Stimulated activated CD8-positive, alpha-beta memory T cell treated with anti-CD3 and anti-CD28 coated beads, Interleukin-15, amount 100 ng/mL, for 4 hours (primary cell): ENCODE results near the gene LENEP.
A peak's percentile ranks its signal among the peaks of the same experiment; 100 is the strongest.
"Not testable (repeated sequence)": the region's sequence is repeated elsewhere in the genome, so short reads cannot be mapped to it uniquely, and the experiment has no call there.

ENCODE experiments used
- DNase-seq, 2 donors: peaks; one replicate each; pipeline ENCODE4 v3.0.0-alpha.2; 2020; ENCODE audit warnings: low read depth in 2 of 2

Gene LENEP

DNA sequence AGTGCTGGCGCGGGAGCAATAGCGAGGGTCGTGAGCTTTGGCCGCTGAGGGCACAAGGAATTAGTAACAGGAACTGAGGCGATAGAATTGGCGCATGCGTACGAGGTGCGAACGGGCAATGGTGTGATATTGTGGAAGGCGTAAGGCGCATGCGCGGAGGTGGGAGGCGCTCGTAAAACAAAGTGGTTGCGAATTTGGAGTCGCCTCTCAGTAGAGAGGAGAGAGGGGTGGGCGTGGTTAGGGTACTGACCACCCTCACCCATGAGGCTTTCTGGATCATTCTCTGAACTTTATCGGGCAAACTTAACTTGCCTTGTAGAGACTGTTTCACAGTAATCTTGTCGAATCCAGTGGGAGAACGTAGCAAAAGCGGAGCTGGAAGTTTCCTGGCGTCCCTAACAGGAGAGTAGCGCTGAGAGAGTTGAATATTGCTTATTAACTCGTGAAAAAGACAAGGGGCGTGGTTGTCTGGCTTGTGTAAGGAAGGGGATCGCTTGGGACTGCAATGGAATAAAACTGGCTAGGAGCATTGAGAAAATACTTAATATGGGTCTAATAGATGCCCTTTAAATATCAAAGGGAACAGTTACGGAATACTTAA, 18.5 kb upstream of the LENEP start:
- DNase-seq = peak; percentile 87 to 88

DNA sequence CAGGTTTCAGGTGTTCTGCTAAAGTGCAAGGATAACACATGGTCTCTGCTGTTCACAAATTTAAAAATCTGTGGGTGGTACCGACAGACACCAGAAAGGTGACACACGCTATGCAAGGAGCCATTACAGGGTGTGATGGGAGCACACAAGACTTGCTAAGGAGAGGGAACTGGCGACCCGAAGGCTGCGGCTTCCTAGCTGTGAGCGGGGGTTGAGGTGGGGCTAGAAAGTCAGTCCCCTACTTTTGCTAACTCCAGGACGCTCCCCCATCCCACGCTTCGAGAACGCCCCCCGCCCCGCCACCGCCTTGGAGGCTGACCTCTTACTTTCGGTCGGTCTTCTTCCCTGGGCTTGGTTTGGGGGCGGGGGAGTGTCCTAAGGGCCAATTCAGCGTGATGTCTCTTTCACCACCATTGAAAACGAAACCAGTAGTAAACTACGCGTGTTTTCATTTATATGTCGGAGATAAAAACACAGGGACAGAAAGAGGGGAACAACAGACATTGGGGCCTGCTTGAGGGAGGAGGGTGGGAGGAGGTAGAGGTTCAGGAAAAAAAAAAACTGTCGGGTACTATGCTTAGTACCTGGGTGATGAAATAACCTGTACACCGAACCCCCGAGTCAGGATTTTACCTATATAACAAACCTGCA, 17.9 kb upstream of the LENEP start:
- peak; percentile 32 to 39 for DNase-seq

DNA sequence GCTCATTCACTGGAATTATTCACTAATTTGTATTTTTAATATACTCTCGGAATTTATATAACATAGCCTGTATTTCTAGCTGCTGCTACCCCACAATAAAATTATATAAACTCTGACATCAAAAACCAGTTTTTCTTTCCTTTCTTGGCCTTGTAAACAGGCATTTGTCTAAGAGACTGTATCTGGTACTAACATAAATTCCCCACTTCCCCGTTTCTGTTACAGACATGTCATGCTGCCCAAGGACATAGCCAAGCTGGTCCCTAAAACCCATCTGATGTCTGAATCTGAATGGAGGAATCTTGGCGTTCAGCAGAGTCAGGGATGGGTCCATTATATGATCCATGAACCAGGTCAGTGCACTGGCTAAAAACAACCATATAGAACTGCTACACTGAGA, 15.6 kb upstream of the LENEP start:
- DNase-seq = not testable (repeated sequence)

DNA sequence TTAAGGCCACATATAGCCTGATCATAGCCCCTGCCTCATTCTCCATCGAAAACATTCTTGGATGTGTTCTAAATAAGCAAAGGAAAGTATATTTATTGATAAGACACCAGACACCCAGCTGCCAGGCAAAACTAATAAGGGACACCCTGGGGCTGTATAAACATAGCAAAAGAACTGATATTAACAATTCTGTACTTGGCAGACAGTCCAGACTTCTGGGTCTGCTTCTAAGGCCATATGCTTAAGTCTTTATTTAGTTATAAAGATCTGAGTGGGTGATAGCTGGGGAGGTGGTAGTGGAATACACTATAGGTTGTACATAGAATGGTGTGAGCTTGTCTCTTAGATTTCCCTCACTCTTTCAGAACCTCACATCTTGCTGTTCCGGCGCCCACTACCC, 15.0 kb upstream of the LENEP start:
- DNase-seq = no peak

DNA sequence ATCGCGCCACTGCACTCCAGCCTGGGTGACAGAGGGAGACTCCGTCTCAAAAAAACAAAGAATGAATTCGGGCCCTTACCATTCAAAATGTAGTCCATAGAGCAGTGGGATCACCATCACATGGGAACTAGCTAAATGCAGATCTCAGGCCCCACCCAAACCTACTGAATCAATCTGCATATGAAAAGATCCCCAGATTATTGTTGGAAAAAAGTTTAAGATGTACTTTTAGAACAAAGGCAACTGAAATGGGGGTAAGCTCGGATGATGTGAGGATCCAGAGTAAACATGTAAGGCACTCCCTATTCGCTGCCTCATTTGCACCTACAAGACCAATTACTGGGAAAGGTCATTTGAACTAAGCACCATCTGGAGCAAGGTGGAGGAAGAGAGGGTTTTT, 11.0 kb upstream of the LENEP start:
- DNase-seq = no peak

DNA sequence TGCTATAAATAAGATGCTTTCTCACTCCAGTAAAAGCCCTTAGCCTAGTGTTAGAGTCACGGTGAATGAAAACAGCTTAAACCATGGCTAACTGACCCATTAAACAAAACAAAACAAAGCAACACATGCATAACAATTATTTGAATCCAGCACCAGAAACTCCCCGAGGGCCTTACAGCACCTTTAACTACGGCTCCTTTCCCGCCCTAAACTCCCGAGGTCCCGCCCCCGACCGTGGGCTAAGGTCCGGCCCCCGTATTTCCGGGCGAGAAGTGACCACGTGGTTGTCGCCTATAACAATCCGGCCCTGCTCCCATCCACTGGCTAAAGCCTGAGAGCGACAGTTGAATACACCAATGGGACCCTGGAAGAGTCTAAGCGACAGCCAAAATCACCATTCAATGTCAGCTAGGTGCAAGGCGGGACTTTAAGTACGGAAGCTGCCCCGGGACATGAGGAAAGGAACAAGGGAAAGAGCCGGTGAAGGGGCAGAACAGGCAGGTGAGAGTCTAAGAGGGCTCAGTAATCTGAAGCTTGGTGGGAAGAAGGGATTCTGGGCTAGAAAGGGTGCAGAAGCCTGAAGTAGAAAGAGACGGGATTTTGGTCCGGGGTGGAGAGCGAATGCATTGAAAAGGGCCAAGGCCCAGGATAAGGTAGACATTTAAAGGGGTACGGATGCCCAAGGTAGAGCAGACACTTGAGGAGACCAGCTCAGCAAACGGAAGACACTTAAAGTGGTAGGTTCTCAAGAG, 10.3 kb upstream of the LENEP start, which contains the start of gene FLAD1:
TSS of gene FLAD1 (plus strand) at position 448 of the 752 bp plus-strand sequence. CDS start 351 bp downstream, outside the sequence.
- DNase-seq = peak; percentile 85 to 95

DNA sequence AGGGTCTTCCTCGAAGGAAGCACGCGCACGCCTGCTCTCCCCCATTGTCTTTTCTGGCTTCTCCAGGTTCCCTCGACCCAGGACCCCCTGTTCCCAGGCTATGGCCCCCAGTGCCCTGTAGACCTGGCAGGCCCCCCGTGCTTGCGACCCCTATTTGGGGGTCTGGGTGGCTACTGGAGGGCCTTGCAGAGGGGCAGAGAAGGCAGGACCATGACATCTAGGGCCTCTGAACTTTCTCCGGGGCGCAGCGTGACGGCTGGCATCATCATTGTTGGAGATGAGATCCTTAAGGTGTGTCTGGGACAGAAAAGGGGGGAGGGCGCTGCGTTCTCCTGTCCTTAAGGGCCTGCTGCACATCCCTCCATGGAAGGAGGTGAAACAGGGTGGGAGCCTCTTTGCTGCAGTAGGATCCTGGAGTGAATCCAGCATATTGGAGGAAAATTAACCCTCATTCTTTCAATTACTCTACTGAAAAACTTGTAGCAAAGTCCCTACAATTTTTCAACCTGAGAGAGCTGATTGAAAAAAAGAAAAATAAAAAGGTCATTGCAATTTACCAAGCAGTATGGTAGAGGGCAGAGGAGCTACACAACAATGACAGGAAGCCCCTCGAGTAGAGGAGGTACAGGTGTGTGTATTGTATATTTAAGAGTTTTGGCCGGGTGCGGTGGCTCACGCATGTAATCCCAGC, 9.5 kb upstream of the LENEP start:
- DNase-seq = no peak

DNA sequence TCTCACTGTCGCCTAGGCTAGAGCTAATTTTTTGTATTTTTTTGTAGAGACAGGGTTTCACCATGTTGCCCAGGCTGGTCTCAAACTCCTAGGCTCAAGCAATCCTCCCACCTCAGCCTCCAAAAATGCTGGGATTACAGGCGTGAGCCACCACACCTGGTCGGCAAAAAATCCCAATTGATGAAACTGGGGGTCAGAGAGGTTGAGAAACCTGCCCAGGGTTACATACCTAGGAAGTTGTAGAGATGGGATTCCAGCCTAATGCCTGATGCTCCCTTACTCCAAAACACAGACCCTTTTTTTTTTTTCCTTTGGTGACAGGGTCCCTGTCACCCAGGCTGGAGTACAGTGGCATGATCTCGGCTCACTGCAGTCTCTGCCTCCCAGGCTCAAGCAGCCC, 6.7 kb upstream of the LENEP start:
- DNase-seq = not testable (repeated sequence)

DNA sequence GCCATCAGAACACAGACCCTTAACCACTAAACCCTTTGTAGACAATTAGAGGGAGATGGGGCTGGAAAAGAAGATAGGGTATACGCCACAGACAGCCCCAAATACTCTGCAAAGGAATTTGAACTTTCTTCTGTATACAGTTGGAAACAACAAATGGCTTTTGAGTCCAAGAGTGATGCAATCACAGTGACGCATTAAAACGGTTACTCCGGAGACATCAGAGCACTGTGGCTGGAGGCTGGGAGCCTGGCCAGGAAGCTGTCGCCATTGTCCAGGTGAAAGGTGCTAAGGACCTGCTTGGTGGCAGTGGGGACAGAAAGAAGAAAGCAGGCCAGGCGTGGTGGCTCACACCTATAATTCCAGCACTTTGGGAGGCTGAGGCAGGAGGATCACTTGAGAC, 6.1 kb upstream of the LENEP start:
- no peak for DNase-seq

DNA sequence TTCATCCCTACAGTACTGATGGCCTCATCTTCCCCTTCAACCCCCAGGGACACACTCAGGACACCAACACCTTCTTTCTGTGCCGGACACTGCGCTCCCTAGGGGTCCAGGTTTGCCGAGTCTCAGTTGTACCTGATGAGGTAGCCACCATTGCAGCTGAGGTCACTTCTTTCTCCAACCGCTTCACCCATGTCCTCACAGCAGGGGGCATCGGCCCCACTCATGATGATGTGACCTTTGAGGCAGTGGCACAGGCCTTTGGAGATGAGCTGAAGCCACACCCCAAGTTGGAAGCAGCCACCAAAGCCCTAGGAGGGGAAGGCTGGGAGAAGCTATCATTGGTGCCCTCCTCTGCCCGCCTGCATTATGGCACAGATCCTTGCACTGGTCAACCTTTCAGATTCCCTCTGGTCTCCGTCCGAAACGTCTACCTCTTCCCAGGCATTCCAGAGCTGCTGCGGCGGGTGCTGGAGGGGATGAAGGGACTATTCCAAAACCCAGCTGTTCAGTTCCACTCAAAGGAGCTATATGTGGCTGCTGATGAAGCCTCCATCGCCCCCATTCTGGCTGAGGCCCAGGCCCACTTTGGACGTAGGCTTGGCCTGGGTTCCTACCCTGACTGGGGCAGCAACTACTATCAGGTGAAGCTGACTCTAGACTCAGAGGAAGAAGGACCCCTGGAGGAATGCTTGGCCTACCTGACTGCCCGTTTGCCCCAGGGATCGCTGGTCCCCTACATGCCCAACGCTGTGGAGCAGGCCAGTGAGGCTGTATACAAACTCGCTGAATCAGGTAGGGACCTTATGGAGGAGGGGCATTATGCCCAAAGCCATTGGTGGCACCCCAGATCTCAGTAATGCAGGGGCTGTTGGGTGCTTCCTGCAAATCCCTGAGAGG, 5.1 kb upstream of the LENEP start:
- no peak for DNase-seq

DNA sequence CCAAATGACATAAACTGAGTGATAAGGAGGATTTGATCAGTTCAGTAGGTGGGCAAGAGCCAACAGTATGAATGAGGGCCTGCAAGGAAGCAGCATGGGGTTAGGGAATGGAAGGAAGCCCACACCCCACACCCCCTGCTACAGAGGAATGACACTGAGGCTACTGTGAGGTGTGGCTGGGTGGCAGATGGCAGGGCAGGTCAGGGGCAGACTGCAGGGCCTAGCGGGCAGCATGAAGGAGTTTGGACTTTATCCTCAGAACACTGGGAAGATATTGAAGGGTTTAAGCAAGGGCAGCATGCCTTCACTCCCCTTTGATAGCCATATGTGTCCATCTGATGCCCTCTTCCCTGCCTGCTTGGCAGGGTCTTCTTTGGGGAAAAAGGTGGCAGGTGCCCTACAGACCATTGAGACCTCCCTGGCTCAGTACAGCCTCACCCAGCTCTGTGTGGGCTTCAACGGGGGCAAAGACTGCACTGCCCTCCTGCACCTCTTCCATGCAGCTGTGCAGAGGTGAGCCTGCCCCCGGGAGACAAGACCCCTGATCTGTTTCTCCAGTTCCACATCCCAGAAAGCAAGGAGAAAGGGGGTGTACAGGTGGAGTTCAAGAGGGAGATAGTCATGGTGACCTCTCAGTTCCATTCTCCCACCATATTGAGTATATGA, 4.1 kb upstream of the LENEP start:
- DNase-seq = no peak

DNA sequence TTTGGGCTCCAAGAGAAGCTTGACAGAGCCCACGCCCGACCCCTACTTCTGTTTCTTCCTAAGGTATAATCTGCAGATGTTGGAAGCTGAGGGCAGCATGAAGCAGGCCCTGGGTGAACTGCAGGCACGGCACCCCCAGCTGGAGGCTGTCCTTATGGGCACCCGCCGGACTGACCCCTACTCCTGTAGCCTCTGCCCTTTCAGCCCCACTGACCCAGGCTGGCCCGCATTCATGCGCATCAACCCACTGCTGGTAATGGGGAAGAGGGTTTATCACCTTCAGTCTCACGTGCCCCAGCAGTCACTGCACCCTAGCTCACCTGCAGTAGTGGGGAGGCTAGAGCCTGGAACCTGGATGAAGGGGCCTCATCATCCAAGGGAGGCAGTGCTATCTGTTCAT, 3.1 kb upstream of the LENEP start:
- no peak for DNase-seq

DNA sequence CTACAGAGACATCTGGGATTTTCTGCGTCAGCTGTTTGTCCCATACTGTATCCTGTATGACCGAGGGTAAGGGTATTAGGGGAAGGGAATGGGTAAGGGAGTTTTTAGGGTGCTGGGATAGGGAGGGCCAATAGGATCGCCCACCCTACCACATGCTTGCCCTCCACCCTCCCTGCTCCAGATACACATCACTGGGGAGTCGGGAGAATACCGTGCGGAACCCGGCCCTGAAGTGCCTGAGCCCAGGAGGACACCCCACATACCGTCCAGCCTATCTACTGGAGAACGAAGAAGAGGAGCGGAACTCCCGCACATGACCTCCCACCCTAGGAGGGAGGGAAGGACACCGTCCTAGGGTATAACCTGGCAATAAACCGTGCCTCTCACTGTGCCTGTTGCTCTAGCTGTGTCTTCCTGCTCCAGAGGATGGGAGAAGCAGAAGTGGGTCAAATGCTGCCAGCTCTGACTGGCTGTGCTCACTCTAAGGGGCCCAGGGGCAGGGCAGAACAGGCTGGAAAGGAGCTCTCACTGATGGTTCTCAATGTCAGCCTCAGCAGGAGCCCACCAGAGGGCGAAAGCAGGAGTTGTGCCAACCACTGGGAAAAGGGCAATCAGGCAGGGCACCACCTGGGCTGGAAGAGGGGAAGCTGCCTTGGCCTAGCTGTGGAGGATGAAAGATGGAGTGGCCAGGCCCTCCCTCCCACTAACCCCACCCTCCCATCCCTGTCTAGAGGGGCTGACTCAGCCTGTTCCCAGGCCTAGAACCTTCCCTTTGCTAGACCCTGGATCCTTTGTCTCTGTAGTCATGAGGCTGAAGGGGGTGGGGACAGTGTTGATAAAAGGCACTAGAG, 440 bp upstream of the LENEP start:
- DNase-seq = no peak

DNA sequence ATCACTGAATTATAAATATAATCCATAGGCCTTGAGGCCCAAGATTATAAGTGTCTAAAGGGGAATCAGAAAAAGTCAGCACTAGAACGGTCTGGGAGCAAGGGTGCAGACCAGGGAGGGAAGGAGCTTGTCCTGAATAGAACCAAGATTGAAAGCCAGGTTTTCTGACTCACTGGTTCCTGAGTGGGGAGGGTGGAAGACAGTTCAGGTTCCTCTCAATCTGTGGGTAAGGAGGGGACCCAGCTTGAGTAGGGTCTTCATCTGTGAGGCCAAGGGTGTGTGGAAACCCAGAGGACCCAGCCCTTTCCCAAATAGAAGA, 842 bp downstream of the LENEP start:
- no peak for DNase-seq

DNA sequence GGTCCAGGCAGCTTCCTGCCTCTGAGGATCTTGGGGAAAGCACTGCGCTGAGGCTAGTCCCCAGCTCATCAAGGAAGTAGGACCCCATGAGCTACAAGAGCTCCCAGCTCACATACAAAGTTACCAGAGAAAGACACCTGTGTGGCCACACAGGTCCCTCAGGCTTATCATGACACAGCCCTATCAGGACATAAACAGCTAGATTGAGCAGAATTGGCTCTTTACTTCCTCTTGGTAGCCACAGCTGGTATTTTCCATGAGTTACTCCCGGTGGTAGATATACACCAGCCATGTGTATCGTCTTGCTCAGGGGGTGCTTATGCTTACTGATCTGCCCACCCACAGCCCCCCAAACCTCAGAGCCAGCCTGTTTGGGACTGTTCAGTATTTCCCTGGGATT, 1.2 kb downstream of the LENEP start:
- DNase-seq = no peak

DNA sequence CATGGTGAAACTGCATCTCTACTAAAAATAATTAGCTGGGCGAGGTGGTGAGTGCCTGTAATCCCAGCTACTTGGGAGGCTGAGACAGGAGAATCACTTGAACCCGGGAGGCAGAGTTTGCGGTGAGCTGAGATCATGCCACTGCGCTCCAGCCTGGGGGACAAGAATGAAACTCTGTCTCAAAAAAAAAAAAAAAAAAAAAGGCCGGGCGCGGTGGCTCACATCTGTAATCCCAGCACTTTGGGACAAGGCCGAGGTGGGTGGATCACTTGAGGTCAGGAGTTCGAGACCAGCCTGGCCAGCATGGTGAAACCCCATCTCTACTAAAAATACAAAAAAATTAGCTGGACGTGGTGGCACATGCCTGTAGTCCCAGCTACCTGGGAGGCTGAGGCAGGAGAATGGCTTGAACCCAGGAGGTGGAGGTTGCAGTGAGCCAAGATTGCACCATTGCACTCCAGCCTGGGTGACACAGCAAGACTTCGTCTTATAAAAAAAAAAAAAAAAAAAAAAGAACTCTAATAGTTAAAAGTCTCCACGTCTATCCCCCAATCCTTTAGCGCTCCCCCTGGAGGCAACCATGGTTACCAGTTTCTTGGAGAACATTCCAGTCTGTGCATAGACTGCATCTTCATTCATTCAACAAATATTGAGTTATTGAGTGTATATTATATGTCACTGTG, 2.1 kb downstream of the LENEP start:
- DNase-seq = not testable (repeated sequence)

DNA sequence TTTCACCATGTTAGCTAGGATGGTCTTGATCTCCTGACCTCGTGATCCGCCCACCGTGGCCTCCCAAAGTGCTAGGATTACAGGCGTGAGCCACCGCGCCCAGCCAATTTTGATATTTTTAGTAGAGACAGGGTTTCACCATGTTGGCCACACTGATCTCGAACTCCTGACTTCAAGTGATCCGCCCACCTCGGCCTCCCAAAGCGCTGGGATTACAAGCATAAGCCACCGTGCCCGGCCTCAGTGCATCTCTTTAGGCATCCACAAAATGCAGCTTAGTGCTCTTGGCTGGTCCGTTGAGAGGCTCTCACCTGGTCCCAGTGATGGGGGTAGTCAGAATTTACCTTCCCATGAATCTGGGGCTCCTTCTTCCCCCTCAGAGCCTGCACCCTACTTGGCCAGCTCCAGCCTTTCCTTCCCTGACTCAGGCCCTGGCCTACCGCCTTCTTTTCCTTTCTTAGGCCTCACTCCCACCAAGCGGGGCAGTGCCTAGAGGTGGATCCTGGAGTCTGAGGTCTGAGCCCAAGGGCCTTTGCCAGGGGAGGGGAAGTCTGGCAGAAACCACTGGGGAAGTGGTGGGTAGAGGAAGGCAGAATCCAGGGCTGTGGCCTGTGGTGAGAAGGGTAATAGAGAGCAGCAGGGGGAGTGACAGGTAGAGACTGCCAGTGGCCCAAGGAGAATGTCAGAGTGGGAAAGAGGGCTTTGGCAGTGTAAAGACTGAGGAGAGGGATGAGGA, 3.7 kb downstream of the LENEP start:
- DNase-seq = no peak

DNA sequence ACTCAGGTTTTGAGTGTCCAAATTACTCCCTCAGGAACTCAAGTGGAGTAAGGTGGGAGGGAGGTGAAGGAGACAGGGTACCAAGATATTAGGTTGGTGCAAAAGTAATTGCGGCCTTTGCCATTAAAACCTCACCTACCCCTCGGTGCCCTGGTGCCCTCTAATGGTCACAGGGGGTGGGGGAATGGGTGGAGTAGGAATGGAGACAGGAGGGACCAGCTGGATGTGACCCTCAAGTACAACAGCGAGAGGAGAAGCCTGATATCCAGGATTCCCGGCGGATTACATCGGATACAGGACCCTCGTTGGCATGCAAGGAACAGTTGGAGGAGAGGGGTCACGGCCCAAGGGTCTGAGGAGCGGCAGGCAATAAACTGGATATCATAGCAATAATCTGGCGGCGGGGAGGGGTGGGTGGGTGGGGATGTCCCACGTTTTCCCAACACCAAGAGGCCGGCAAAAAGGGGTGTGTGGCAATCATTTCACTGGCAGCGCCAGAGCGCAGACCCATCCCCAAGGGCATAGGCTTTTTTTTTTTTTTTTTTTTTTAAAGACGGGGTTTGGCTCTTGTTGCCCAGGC, 4.9 kb downstream of the LENEP start:
- no peak for DNase-seq
